Measurements from ENCODE around the gene FBXL19. TPM values are rescaled to one million over a fixed set of nuclear protein-coding genes. Genes with fewer than 3 reads are reported as not detected.

The FBXL19 gene
- total and polyA plus RNA-seq, 2 of the 8 experiments (the other 6 are each of a cell fraction or from before 2014, with no cell fraction given), result 47.2 to 72.2 TPM

- no peak overlapping the region for H3K27ac ChIP-seq (ENCODE audit: low read depth, low read length)
- H3K56ac ChIP-seq (replicated peaks; ENCODE audit: insufficient read length, low read depth, low read length), result peak overlapping the region; percentile 19
- CTCF ChIA-PET (ENCODE audit: partially characterized antibody), result interaction anchor here (0.7 to 2.0 kb wide), 9 partner anchors 9 to 105 kb away, joined by 3 to 27 read pairs (median 4); partner anchors contain the start of gene HSD3B7
Observed at GRCh38 chr16:30997725-30998711, 74.6 kb downstream of the FBXL19 start.

More at GRCh38 chr16:30997725-30998711, 74.6 kb downstream of the FBXL19 start:
- peak overlapping the region; percentile 68; the same call in 1 of the 2 replicates for H2BK5ac ChIP-seq (ENCODE audit: low read depth, low read length)
- peak overlapping the region in 2 of 4 experiments; percentile 48 to 53; a peak in 2 of 7 replicates for H3K9ac ChIP-seq (replicated peaks in 1 of 4; ENCODE audit: extremely low read depth in 1 of 4, low read depth in 3 of 4, low read length in 3 of 4)
- no peaks in the 10 kb centered on the region for H3K36me3 ChIP-seq (ENCODE audit: control insufficient read depth in 2 of 4, insufficient read depth in 4 of 4, low read length in 3 of 4)
- H4K5ac ChIP-seq (ENCODE audit: insufficient read length, low read depth, low read length), result no peak overlapping the region
- H2AFZ ChIP-seq (ENCODE audit: low read length), result peak overlapping the region; percentile 61; the same call in 1 of the 2 replicates
- 57% methylated on average over 21 of the region's 21 CpGs; no CpG with 5 or more reads in 1 of the 2 experiments for WGBS, 2 experiments (ENCODE audit: extremely low coverage in 1 of 2, insufficient coverage in 1 of 2, insufficient read length in 1 of 2, insufficient replicate concordance in 2 of 2, low coverage in 1 of 2, low lambda C conversion rate in 2 of 2, missing lambda C conversion rate in 1 of 2)
- TF ChIP-seq ZNF274 (IDR thresholded peaks at IDR 0.05; ENCODE audit: borderline replicate concordance, extremely low read depth, low read length), result no peak
- peak; percentile 4; the same call in 1 of the 2 replicates for TF ChIP-seq RBBP5 (IDR thresholded peaks at IDR 0.05; ENCODE audit: borderline replicate concordance, low read depth, low read length)
- TF ChIP-seq PHF8 (conservative IDR thresholded peaks at IDR 0.05; ENCODE audit: low read depth, low read length), result no peak
- no peak overlapping the region for H4K91ac ChIP-seq (replicated peaks; ENCODE audit: insufficient read length, low read length)
- peak overlapping the region; percentile 37 to 81 (median 49) for H3K4me3 ChIP-seq (ENCODE audit: extremely low read depth in 1 of 4, insufficient read depth in 2 of 4, low read depth in 3 of 4, low read length in 4 of 4)
- FAIRE-seq, result no peak
- H4K20me1 ChIP-seq (replicated peaks in 1 of 2; ENCODE audit: control insufficient read depth in 1 of 2, insufficient read depth in 2 of 2, low read length in 2 of 2), result no peaks in the 10 kb centered on the region
- no peaks in the 10 kb centered on the region; a peak in 1 of 7 replicates for H3K27me3 ChIP-seq (replicated peaks in 1 of 4; ENCODE audit: control insufficient read depth in 3 of 4, extremely low read depth in 1 of 4, insufficient read depth in 3 of 4, low read length in 3 of 4)
- peak overlapping the region; percentile 95 to 100 for H3K4me2 ChIP-seq (ENCODE audit: insufficient read depth in 1 of 2, low read depth in 2 of 2, low read length in 2 of 2)
- H3K4ac ChIP-seq (replicated peaks; ENCODE audit: insufficient read length, low read depth, low read length), result no peak overlapping the region
- 0 out of 2 replicates have a peak, but pooled peaks cover 4% of the 10 kb centered on the region for H3K79me1 ChIP-seq (ENCODE audit: low read depth, low read length)
- H3K79me2 ChIP-seq (ENCODE audit: control insufficient read depth in 1 of 2, insufficient read depth in 2 of 2, low read length in 2 of 2), result no peaks in the 10 kb centered on the region
- H3K23me2 ChIP-seq (ENCODE audit: low read depth, low read length), result peaks cover 12% of the 10 kb centered on the region
- peak overlapping the region; percentile 39; the same call in 1 of the 2 replicates for H2BK12ac ChIP-seq (ENCODE audit: low read depth, low read length)
- H3K14ac ChIP-seq (ENCODE audit: insufficient read length), result no peak overlapping the region
- no peak for DNase-seq (ENCODE audit: low read depth in 1 of 2, low spot score in 2 of 2)
- H4K8ac ChIP-seq (ENCODE audit: extremely low read depth, insufficient read depth, low read length), result no peak overlapping the region
- H3K18ac ChIP-seq (ENCODE audit: extremely low read depth, low read length), result peak overlapping the region; percentile 78
- POLR2A ChIA-PET (ENCODE audit: partially characterized antibody), result interaction anchor here (0.5 to 2.3 kb wide), 7 partner anchors 10 to 47 kb away, joined by 3 to 20 read pairs (median 4); partner anchors contain the start of gene HSD3B7
- H2BK120ac ChIP-seq (replicated peaks; ENCODE audit: low read depth, low read length), result no peak overlapping the region
- H2BK20ac ChIP-seq (ENCODE audit: low read length), result peak overlapping the region; percentile 55; the same call in 1 of the 2 replicates
- no peak overlapping the region for H3K23ac ChIP-seq (ENCODE audit: insufficient read length)
- no peak overlapping the region for H2AK5ac ChIP-seq (ENCODE audit: low read depth, low read length)
- H3K9me3 ChIP-seq (ENCODE audit: insufficient read depth in 2 of 2, low read depth in 1 of 2, low read length in 1 of 2), result no peaks in the 10 kb centered on the region
- H3K4me1 ChIP-seq (replicated peaks in 1 of 4; ENCODE audit: control insufficient read depth in 3 of 4, insufficient read depth in 4 of 4, low read length in 3 of 4), result peaks cover 0 to 15% (median 10%) of the 10 kb centered on the region in 4 experiments; a peak in 6 of 7 replicates
- H2BK15ac ChIP-seq (ENCODE audit: low read length), result peak overlapping the region; percentile 95
